ENCODE data around the gene PLEKHA4. TPM values are rescaled to one million over a fixed set of nuclear protein-coding genes. Genes with fewer than 3 reads are reported as not detected.

PLEKHA4 gene
- total and polyA plus RNA-seq, 4 donors: 4.4 to 17.2 (median 6.3) TPM

DNA sequence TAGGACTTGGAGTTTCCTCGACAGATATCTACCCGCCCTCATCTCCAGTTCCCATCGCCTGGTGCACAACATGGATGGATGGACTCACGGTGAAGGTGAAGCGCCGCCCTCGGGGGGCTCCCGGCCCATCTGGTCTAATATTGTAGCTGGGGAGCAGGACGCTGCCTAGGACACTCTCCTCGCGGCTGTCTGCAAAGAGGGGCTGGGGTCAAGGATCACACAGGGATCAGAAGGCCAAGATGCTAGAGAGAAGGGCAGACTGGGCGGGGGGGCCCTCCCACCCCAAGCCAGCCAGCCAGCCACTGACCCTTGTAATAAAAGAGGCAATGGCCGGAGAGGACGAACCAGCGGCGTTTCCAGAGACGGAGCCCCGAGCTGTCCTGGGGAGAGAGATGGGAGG lies 7.1 kb downstream of the PLEKHA4 start:
- 95% methylated on average over 18 of the region's 18 CpGs for WGBS
- no peaks in the 10 kb centered on the region for H3K9me3 ChIP-seq (ENCODE audit: control insufficient read depth in 4 of 4, low read length in 3 of 4)
- no peak overlapping the region for H3K4me3 ChIP-seq (ENCODE audit: low read depth in 1 of 3, low read length in 3 of 3)
- no peak for DNase-seq (ENCODE audit: low spot score)
- no peak overlapping the region for H3K27ac ChIP-seq (ENCODE audit: low read depth in 1 of 2, low read length in 2 of 2)
- TF ChIP-seq, protein P1, sequence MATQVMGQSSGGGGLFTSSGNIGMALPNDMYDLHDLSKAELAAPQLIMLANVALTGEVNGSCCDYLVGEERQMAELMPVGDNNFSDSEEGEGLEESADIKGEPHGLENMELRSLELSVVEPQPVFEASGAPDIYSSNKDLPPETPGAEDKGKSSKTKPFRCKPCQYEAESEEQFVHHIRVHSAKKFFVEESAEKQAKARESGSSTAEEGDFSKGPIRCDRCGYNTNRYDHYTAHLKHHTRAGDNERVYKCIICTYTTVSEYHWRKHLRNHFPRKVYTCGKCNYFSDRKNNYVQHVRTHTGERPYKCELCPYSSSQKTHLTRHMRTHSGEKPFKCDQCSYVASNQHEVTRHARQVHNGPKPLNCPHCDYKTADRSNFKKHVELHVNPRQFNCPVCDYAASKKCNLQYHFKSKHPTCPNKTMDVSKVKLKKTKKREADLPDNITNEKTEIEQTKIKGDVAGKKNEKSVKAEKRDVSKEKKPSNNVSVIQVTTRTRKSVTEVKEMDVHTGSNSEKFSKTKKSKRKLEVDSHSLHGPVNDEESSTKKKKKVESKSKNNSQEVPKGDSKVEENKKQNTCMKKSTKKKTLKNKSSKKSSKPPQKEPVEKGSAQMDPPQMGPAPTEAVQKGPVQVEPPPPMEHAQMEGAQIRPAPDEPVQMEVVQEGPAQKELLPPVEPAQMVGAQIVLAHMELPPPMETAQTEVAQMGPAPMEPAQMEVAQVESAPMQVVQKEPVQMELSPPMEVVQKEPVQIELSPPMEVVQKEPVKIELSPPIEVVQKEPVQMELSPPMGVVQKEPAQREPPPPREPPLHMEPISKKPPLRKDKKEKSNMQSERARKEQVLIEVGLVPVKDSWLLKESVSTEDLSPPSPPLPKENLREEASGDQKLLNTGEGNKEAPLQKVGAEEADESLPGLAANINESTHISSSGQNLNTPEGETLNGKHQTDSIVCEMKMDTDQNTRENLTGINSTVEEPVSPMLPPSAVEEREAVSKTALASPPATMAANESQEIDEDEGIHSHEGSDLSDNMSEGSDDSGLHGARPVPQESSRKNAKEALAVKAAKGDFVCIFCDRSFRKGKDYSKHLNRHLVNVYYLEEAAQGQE (IDR thresholded peaks at IDR 0.05): no peak
- TF ChIP-seq, protein P2, sequence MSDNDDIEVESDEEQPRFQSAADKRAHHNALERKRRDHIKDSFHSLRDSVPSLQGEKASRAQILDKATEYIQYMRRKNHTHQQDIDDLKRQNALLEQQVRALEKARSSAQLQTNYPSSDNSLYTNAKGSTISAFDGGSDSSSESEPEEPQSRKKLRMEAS (IDR thresholded peaks at IDR 0.05): no peak
- TF ChIP-seq HNF4A (conservative IDR thresholded peaks at IDR 0.05) (no peak), FOXA1 (IDR thresholded peaks at IDR 0.05) (no peak), JUND (IDR thresholded peaks at IDR 0.05) (no peak), FOXA2 (IDR thresholded peaks at IDR 0.05) (no peak), HNF4G (IDR thresholded peaks at IDR 0.05) (no peak), GABPA (IDR thresholded peaks at IDR 0.05 in 1 of 2, conservative IDR thresholded peaks at IDR 0.05 in 1 of 2) (no peak), EGR1 (IDR thresholded peaks at IDR 0.05; ENCODE audit: low read depth in 2 of 2) (no peak), RAD21 (IDR thresholded peaks at IDR 0.05) (no peak), SP1 (IDR thresholded peaks at IDR 0.05) (no peak), RXRA (IDR thresholded peaks at IDR 0.05) (no peak), YY1 (IDR thresholded peaks at IDR 0.05) (no peak), NR2F2 (IDR thresholded peaks at IDR 0.05) (no peak)
- TF ChIP-seq, protein P3, sequence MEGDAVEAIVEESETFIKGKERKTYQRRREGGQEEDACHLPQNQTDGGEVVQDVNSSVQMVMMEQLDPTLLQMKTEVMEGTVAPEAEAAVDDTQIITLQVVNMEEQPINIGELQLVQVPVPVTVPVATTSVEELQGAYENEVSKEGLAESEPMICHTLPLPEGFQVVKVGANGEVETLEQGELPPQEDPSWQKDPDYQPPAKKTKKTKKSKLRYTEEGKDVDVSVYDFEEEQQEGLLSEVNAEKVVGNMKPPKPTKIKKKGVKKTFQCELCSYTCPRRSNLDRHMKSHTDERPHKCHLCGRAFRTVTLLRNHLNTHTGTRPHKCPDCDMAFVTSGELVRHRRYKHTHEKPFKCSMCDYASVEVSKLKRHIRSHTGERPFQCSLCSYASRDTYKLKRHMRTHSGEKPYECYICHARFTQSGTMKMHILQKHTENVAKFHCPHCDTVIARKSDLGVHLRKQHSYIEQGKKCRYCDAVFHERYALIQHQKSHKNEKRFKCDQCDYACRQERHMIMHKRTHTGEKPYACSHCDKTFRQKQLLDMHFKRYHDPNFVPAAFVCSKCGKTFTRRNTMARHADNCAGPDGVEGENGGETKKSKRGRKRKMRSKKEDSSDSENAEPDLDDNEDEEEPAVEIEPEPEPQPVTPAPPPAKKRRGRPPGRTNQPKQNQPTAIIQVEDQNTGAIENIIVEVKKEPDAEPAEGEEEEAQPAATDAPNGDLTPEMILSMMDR (IDR thresholded peaks at IDR 0.05; ENCODE audit: low read depth, low read length, missing input control): no peak
- TF ChIP-seq, protein P4, sequence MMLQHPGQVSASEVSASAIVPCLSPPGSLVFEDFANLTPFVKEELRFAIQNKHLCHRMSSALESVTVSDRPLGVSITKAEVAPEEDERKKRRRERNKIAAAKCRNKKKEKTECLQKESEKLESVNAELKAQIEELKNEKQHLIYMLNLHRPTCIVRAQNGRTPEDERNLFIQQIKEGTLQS (IDR thresholded peaks at IDR 0.05): no peak
- no peak overlapping the region for H3K9ac ChIP-seq (ENCODE audit: low read depth in 1 of 2, low read length in 2 of 2)
- H3K4me1 ChIP-seq (ENCODE audit: control insufficient read depth in 4 of 4, insufficient read depth in 4 of 4, low read length in 3 of 4): peaks cover 0 to 11% (median 4%) of the 10 kb centered on the region in 4 donors
- peaks cover 0 to 6% (median 1%) of the 10 kb centered on the region in 4 donors for H3K36me3 ChIP-seq (ENCODE audit: control insufficient read depth in 4 of 4, insufficient read depth in 3 of 4, low read depth in 1 of 4, low read length in 3 of 4)
- H3K27me3 ChIP-seq (ENCODE audit: control insufficient read depth in 4 of 4, insufficient read depth in 4 of 4, low read length in 3 of 4): no peaks in the 10 kb centered on the region

DNA sequence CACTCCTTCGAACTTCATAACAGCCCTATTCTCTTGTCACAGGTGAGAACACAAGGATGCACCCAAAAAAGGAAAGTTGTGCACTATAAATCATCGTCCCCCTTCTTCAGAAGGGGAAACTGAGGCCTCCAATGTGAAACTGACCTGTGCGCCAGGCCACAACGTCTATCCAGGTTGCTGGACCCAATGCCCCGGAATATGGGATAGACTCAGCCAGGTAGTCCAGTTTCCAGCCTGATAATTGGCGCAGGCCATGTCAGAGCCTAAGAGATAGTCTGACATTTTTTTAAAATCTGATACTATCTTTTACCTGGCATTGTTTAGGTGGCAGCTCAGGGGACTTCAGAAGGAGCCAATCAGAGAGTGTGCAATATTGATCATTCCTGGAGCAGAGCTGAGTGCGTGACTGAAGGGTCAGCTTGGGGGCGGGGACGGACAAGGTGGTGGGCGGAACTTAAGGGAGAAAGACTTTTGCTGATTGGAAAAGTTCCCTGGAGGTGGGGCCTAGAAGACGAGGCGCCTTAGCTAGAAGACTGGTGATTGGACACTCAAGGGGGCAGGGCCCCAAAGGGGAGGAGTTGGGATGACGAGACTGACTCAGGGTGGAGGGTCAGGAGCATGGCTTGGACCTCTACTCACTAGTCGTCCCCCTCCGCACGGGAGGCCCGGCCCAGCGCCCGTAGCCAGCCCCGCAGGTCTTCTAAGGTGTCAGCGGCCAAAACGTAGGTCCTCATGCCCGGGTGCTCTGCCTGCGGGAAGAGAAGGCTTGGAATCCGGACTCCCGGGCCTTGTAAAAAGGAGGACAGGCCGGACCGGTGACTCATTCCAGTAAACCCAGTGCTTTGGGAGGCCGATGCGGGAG lies 8.5 kb downstream of the PLEKHA4 start:
- peak overlapping the region in 1 of 3 donors; percentile 54 for H3K4me3 ChIP-seq (ENCODE audit: low read depth in 1 of 3, low read length in 3 of 3)
- no peak overlapping the region for H3K9ac ChIP-seq (ENCODE audit: low read depth in 1 of 2, low read length in 2 of 2)
- peaks cover 0 to 11% (median 4%) of the 10 kb centered on the region in 4 donors for H3K4me1 ChIP-seq (ENCODE audit: control insufficient read depth in 4 of 4, insufficient read depth in 4 of 4, low read length in 3 of 4)
- peak; percentile 80 for DNase-seq (ENCODE audit: low spot score)
- TF ChIP-seq GABPA (IDR thresholded peaks at IDR 0.05 in 1 of 2, conservative IDR thresholded peaks at IDR 0.05 in 1 of 2): no peak
- TF ChIP-seq EGR1 (IDR thresholded peaks at IDR 0.05; ENCODE audit: low read depth in 2 of 2): no peak
- TF ChIP-seq, protein P2 (IDR thresholded peaks at IDR 0.05): no peak
- TF ChIP-seq TAF1 (conservative IDR thresholded peaks at IDR 0.05): no peak
- TF ChIP-seq, protein P3 (IDR thresholded peaks at IDR 0.05; ENCODE audit: low read depth, low read length, missing input control): no peak
- TF ChIP-seq FOXA2 (IDR thresholded peaks at IDR 0.05): no peak
- no peak for TF ChIP-seq YY1 (IDR thresholded peaks at IDR 0.05)
- no peak for TF ChIP-seq NR2F2 (IDR thresholded peaks at IDR 0.05)
- TF ChIP-seq JUND (IDR thresholded peaks at IDR 0.05): peak in 1 of 2 donors; percentile 9
- TF ChIP-seq, protein P4 (IDR thresholded peaks at IDR 0.05): no peak
- peak; percentile 36 to 43 for TF ChIP-seq RXRA (IDR thresholded peaks at IDR 0.05)
- TF ChIP-seq SP1 (IDR thresholded peaks at IDR 0.05): peak; percentile 82
- TF ChIP-seq HNF4A (conservative IDR thresholded peaks at IDR 0.05): peak in 1 of 2 donors; percentile 46
- no peak for TF ChIP-seq FOXA1 (IDR thresholded peaks at IDR 0.05)
- TF ChIP-seq, protein P5, sequence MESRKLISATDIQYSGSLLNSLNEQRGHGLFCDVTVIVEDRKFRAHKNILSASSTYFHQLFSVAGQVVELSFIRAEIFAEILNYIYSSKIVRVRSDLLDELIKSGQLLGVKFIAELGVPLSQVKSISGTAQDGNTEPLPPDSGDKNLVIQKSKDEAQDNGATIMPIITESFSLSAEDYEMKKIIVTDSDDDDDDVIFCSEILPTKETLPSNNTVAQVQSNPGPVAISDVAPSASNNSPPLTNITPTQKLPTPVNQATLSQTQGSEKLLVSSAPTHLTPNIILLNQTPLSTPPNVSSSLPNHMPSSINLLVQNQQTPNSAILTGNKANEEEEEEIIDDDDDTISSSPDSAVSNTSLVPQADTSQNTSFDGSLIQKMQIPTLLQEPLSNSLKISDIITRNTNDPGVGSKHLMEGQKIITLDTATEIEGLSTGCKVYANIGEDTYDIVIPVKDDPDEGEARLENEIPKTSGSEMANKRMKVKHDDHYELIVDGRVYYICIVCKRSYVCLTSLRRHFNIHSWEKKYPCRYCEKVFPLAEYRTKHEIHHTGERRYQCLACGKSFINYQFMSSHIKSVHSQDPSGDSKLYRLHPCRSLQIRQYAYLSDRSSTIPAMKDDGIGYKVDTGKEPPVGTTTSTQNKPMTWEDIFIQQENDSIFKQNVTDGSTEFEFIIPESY (IDR thresholded peaks at IDR 0.05): no peak
- TF ChIP-seq HNF4G (IDR thresholded peaks at IDR 0.05): no peak
- peak overlapping the region; percentile 70 to 88 for H3K27ac ChIP-seq (ENCODE audit: low read depth in 1 of 2, low read length in 2 of 2)
- H3K27me3 ChIP-seq (ENCODE audit: control insufficient read depth in 4 of 4, insufficient read depth in 4 of 4, low read length in 3 of 4): no peaks in the 10 kb centered on the region
- WGBS: 65% methylated on average over 30 of the region's 30 CpGs
- no peaks in the 10 kb centered on the region for H3K9me3 ChIP-seq (ENCODE audit: control insufficient read depth in 4 of 4, low read length in 3 of 4)
- peaks cover 0 to 6% (median 1%) of the 10 kb centered on the region in 4 donors for H3K36me3 ChIP-seq (ENCODE audit: control insufficient read depth in 4 of 4, insufficient read depth in 3 of 4, low read depth in 1 of 4, low read length in 3 of 4)

All from liver (tissue), 9 donors.